ENCODE measurements around the gene JMJD8.

The JMJD8 gene

DNA sequence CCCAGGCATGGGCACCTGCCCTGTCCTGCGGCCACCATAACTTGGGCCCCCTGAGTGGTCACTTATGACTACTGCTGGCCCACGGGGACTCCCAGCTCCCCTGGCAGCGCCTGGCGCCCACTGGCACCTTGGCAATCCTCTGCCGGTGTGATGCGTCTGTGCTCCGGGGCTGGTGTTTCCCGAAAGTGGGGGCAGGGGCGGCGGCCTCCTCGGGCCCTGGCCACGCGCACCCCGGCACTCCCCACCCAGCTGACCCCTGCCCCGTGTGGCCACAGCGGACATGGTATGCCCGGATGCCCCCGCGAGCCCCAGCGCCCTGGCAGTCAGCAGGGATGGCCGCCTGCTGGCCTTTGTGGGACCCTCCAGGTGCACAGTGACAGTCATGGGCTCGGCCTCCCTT is 26.6 kb downstream of the JMJD8 start:
- ATAC-seq (replicated peaks) (no peak), DNase-seq (no peak)
- Mint-ChIP-seq H3K4me3 (no peak overlapping the region), H3K4me1 (ENCODE audit: low read depth in 2 of 2) (peaks cover 0 to 3% of the 10 kb centered on the region in 2 donors), H3K27ac (no peak overlapping the region), H3K9me3 (no peaks in the 10 kb centered on the region), H3K27me3 (no peaks in the 10 kb centered on the region), H3K36me3 (ENCODE audit: insufficient read depth) (no peaks in the 10 kb centered on the region)

DNA sequence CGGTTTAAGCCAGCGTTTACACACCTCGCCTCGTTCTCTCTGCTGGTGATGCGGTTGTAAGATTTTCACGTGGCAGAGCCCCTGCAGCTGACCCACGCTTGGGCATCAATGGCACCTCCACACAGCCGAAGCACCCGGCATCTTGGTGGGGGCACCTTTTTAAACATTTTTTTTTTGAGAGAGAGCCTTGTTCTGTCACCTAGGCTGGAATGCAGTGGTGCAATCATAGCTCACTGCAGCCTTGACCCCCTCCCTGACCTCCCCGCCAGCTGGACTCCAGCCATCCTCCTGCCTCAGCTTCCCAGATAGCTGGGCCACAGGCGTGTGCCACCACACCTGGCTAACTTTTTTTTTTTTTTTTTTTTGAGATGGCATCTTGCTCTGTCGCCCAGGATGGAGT is 30.1 kb downstream of the JMJD8 start:
- H3K4me3 Mint-ChIP-seq = no peak overlapping the region
- no peak for DNase-seq
- no peaks in the 10 kb centered on the region for H3K4me1 Mint-ChIP-seq (ENCODE audit: low read depth in 2 of 2)

DNA sequence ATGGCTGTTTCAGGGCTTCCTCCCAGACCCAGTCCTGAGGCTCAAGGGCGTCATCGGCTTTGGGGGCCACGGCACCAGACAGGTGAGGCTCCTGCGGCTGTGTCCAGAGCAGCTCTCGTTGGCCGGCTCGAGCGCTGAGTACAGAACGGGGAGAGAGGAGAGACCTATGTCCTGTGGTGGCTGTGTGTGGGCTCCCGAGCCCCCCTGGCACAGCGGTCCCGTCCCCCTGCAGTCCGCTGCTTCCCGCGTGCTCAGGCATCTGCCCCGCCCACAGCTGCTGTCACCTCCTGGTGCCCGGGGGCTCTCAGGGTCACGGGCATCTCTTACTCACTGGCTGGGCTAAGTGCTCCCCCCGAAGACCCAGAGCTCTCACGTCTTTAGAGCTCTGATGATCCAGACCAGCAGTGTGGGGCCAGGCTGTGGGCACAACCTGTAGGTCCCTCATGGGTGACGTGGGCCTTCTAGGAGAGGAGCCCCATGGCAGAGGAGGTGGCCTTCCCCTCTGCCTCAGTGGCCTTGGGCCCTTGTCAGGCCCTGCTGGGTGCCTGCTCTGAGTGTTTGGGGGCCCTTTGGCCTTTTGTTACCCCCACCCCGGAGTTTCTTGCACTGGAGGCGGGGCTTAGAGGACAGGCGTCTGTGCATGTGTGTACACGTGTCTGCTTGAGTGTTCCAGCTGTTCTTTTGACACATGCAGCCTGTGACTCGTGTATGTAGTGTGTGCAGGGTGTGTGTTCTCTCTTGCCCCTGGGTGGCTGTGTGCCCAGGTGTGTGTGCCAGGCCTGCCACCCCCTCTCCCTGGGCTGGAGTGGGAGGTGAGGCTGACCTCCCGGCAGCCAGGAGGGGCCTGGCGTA is 31.5 kb downstream of the JMJD8 start:
- ATAC-seq (replicated peaks) (no peak), DNase-seq (no peak)
- no peak overlapping the region for H3K4me3 Mint-ChIP-seq
- H3K9me3 Mint-ChIP-seq = no peaks in the 10 kb centered on the region
- H3K27ac Mint-ChIP-seq = no peak overlapping the region
- H3K36me3 Mint-ChIP-seq (ENCODE audit: insufficient read depth) = peaks cover 6% of the 10 kb centered on the region
- no peaks in the 10 kb centered on the region for H3K4me1 Mint-ChIP-seq (ENCODE audit: low read depth in 2 of 2)
- H3K27me3 Mint-ChIP-seq = no peaks in the 10 kb centered on the region

More for the DNA sequence above, 30.1 kb downstream of the JMJD8 start:
- Mint-ChIP-seq H3K27ac (no peak overlapping the region), H3K27me3 (no peaks in the 10 kb centered on the region), H3K9me3 (no peaks in the 10 kb centered on the region), H3K36me3 (ENCODE audit: insufficient read depth) (peaks cover 6% of the 10 kb centered on the region)
- no peak for ATAC-seq (replicated peaks)

DNA sequence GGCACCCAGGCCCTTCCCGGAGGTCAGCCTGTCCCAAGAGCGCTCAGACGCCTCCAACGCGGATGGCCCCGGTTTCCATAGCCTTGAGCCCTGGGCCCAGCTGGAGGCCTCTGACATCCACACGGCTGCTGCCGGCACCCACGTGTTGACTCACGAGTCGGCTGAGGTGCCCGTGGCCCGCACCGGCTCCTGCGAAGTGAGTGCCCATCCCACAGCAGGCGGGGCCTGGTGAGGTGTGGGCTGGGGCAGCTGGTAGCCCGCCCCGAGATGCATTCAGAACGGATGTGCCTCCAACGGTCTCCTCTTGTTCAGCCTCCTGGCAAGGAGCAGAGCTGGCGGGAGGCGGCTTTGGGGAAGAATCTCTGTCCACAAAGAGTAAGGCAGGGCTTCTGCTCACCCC is 32.3 kb downstream of the JMJD8 start:
- H3K4me1 Mint-ChIP-seq (ENCODE audit: low read depth in 2 of 2) = no peaks in the 10 kb centered on the region
- H3K36me3 Mint-ChIP-seq (ENCODE audit: insufficient read depth) = peaks cover 6% of the 10 kb centered on the region
- no peak for DNase-seq
- H3K27ac Mint-ChIP-seq = no peak overlapping the region
- no peaks in the 10 kb centered on the region for H3K27me3 Mint-ChIP-seq
- H3K4me3 Mint-ChIP-seq = peak overlapping the region; percentile 21 to 33
- ATAC-seq (replicated peaks) = no peak
- H3K9me3 Mint-ChIP-seq = no peaks in the 10 kb centered on the region

DNA sequence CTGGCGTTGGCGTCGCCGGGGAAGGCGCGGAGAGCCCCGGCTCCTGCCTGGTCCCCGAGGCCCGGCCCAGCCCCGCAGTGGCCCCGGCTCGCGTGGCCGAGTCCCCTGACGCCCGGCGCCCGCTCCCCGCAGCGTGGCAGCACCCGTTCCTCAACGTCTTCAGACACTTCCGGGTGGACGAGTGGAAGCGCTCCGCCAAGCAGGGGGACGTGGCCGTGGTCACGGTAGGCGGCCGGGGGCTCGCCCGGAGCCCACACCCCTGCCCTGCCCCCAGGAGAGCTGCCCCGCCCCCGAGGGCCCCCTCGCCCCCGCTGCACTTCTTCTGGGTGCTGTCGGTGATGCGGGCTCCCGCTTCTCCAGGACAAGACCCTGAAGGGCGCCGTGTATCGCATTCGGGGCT is 34.5 kb downstream of the JMJD8 start:
- DNase-seq (no peak), ATAC-seq (replicated peaks) (peak; percentile 9)
- H3K27ac Mint-ChIP-seq = no peak overlapping the region

DNA sequence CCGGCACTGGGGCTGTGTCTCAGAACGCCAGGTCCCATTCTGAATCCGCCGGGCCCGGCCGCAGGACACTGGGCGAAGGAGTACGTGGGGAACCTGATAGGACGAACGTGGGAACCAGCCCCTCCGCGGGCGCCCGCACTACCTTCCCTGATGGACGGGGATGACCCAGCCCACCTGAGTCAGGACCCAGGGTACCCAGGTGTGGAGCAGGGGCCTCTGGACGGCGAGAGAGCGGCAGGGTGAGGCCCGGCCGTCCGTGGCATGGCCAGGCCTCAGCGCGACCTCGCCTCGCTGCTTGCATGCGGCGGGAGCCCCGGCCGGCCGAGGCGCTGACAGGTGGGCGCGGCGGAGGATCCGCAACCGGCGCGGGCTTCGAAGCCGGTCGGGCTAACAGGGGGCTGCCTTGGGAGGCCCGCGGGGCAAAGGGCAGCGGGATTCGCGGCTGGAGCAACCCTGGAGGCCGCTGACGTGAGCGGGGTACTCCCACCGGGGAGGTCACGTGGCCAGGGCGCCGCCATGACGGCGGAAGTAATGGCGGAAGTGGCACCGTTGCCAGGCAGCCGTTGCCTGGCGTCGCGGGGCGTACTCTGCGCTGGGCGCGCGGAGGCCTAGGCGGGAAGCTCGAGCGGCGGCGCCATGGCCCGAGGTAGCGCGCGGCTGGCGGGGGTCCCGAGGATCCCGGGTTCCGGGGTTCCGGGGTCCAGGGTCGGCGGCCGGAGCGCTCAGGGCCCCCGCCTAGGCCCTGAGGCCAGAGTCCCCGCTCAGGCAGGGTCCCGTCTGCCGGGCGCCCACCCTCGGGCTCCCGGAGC is 35.1 kb downstream of the JMJD8 start, which contains the start of gene WDR90:
WDR90 (plus strand) TSS at position 585 of the 809 bp plus-strand sequence; CDS start at position 637, 52 bp downstream.
- peak; percentile 98 for ATAC-seq (replicated peaks)
- DNase-seq = peak; percentile 88 to 90 (median 90)
- no peaks in the 10 kb centered on the region for H3K27me3 Mint-ChIP-seq
- no peaks in the 10 kb centered on the region for H3K9me3 Mint-ChIP-seq
- peak within 1 kb of the TSS; percentile 63 to 74 for H3K4me3 Mint-ChIP-seq
- peak within 1 kb of the TSS; percentile 41 to 80 for H3K27ac Mint-ChIP-seq
- peaks cover 0 to 2% of the 10 kb centered on the region in 2 donors for H3K4me1 Mint-ChIP-seq (ENCODE audit: low read depth in 2 of 2)
- H3K36me3 Mint-ChIP-seq (ENCODE audit: insufficient read depth) = peaks cover 6% of the 10 kb centered on the region

More for the DNA sequence above, 34.5 kb downstream of the JMJD8 start:
- Mint-ChIP-seq H3K4me1 (ENCODE audit: low read depth in 2 of 2) (no peaks in the 10 kb centered on the region), H3K36me3 (ENCODE audit: insufficient read depth) (peaks cover 6% of the 10 kb centered on the region), H3K9me3 (no peaks in the 10 kb centered on the region), H3K27me3 (no peaks in the 10 kb centered on the region), H3K4me3 (peak overlapping the region; percentile 60 to 70)

DNA sequence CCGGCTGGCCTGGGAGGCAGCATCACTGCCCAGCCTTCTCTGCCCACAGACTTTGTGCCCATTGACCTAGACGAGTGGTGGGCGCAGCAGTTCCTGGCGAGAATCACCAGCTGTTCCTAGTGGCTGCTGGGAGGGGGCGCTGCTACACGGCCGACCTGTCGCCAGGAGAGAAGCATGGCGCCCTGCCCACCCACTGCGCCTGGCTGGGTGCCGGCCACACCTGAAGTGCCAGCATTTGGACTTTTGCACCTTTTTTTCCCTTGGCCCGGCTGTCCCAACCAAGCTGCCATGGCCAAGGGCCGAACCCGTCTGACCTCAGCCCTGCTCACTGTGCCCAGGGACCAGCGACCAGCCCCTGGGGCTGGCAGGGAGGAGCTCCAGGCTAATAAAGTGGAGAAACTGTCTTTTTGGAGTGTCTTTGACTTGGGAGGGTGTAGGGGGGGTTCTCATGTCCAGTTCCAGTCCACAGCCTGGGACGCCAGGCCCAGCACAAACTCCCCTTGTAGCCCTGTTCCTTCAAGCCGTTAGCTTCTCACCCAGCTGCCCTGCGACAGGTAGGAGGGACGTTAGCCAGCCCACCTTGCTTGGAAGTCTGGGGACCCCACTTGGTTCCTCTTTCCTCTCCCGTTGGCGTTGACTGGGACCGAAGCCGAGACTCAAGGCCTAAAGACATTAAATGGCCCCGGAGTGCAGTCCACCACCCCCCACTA is 35.9 kb downstream of the JMJD8 start:
- peak overlapping the region; percentile 63 to 74 for H3K4me3 Mint-ChIP-seq
- peak overlapping the region; percentile 41 to 80 for H3K27ac Mint-ChIP-seq
- peaks cover 0 to 3% of the 10 kb centered on the region in 2 donors for H3K4me1 Mint-ChIP-seq (ENCODE audit: low read depth in 2 of 2)
- no peaks in the 10 kb centered on the region for H3K9me3 Mint-ChIP-seq
- H3K27me3 Mint-ChIP-seq = no peaks in the 10 kb centered on the region
- H3K36me3 Mint-ChIP-seq (ENCODE audit: insufficient read depth) = peaks cover 9% of the 10 kb centered on the region
- ATAC-seq (replicated peaks) (no peak), DNase-seq (no peak)

DNA sequence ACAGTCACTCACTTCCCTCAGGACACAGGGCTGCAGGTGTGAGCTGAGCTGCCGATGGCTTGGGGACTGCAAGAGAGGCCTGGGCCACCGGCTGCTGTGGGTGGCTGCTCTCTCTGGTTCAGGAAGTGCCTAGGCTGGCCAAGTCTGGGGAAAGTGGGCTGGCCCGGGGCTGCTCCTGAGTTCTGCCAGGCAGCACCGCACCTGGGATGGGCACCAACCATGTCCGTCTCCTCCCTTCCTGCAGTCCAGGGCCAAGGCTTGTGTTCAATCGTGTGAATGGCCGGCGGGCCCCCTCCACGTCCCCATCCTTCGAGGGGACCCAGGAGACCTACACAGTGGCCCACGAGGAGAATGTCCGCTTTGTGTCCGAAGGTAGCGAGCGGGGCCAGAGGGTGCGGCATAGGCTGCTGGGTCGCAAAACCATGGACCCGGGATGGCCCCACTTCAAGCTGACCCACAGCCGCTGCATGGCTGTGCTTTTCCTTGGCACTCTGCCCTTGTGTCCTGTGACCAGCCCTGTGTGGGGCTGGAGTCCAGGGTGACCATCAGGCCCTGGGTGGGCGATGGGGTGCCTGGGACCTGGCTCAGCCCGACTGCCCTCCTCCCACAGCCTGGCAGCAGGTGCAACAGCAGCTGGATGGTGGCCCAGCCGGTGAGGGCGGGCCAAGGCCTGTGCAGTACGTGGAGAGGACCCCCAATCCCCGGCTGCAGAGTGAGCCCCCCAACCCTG is 36.8 kb downstream of the JMJD8 start:
- peaks cover 9% of the 10 kb centered on the region for H3K36me3 Mint-ChIP-seq (ENCODE audit: insufficient read depth)
- H3K27ac Mint-ChIP-seq = peak overlapping the region in 1 of 2 donors; percentile 20
- H3K27me3 Mint-ChIP-seq = no peaks in the 10 kb centered on the region
- peaks cover 0 to 5% of the 10 kb centered on the region in 2 donors for H3K4me1 Mint-ChIP-seq (ENCODE audit: low read depth in 2 of 2)
- ATAC-seq (replicated peaks) = no peak
- no peaks in the 10 kb centered on the region for H3K9me3 Mint-ChIP-seq
- H3K4me3 Mint-ChIP-seq = no peak overlapping the region
- DNase-seq = no peak

DNA sequence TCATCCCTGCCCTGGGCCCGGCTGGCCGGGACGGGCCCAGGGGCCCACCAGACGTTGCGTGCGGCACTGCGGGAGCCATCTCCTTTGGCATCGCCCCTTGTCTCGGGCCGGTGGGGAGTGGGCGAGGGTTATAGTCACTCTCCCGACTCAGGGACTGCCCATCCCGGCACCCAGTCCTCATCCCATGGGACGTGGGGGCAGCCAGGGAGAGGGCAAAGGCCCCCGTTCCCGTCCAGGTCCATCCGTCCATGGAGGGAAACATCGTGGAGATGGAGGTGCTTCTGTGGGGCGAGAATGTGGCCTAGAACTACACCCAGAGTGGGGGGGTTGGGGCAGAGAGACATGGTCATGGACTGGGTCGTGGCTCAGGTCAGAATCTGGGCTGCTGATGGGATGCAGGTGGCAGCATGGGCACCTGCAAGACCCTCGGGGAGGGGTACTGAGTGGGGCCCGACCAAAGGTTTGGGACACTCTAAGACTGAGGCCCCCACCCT is 37.4 kb downstream of the JMJD8 start:
- H3K27me3 Mint-ChIP-seq = no peaks in the 10 kb centered on the region
- peaks cover 9% of the 10 kb centered on the region for H3K36me3 Mint-ChIP-seq (ENCODE audit: insufficient read depth)
- DNase-seq (no peak), ATAC-seq (replicated peaks) (no peak)
- H3K4me1 Mint-ChIP-seq (ENCODE audit: low read depth in 2 of 2) = peaks cover 0 to 5% of the 10 kb centered on the region in 2 donors
- no peak overlapping the region for H3K4me3 Mint-ChIP-seq
- no peaks in the 10 kb centered on the region for H3K9me3 Mint-ChIP-seq
- H3K27ac Mint-ChIP-seq = peak overlapping the region in 1 of 2 donors; percentile 20

DNA sequence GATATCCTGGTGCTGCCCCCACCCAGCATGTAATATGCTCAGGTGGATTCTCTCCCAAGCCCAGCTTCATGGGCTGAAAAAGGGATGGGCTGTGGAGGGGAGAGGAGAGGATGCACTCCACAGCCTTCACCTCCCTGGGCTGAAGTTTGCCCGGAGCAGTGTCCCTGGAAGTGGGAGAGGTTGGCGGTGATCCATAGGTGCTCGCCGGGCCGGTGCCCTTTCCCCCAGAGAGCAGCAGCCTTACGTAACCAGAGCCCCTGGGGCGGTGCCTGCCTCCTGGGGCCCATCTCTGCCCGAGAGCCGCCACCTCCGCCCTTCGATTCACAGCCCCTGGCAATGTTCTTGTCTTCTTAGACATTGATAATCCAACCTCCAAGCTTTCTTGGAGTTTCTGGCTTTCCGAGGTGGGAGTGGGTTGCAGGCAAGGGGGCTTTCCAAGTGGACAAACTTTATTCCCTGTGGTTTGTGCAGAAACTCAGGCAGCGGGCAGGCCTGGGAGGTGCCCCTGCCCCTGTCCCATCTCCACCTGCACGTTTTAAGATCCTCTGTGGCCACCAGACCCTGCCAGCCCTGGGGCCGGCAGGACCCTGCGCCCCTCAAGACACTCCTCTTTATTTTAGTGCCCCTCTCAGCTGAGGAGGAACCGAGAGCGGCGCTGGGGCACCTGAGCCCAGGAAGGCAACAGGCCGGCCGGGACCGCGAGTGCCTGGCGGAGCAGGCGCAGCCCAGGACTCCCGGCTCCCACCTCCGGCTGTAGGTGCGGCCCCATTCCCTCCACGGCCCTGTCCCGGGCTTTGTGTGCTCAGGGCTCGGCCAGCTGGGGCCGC is 38.1 kb downstream of the JMJD8 start:
- ATAC-seq (replicated peaks) (no peak), DNase-seq (no peak)
- Mint-ChIP-seq H3K4me3 (no peak overlapping the region), H3K9me3 (no peaks in the 10 kb centered on the region), H3K36me3 (ENCODE audit: insufficient read depth) (peaks cover 9% of the 10 kb centered on the region), H3K27me3 (no peaks in the 10 kb centered on the region), H3K27ac (no peak overlapping the region), H3K4me1 (ENCODE audit: low read depth in 2 of 2) (peaks cover 0 to 5% of the 10 kb centered on the region in 2 donors)

DNA sequence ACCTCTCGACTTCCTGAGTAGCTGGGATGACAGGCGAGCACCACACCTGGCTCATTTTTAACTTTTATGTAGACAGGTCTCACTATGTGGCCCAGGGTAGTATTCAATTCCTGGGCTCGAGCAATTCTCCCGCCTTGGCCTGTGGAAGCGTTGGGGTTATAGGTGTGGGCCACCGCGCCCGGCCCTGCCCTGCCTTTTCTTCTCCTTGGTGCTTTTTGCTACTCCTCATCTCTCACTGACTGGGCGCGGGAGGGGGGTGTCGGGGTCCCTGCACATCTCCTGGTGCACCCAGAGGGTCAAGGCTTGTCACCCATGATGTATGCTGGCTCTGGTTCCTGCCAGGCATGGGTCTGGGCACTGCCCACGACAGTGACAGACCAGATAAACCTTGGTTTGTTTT is 39.6 kb downstream of the JMJD8 start:
- Mint-ChIP-seq H3K4me3 (peak overlapping the region; percentile 72), H3K27ac (no peak overlapping the region), H3K4me1 (ENCODE audit: low read depth in 2 of 2) (peaks cover 0 to 5% of the 10 kb centered on the region in 2 donors), H3K9me3 (no peaks in the 10 kb centered on the region), H3K36me3 (ENCODE audit: insufficient read depth) (peaks cover 4% of the 10 kb centered on the region), H3K27me3 (no peaks in the 10 kb centered on the region)
- DNase-seq (no peak), ATAC-seq (replicated peaks) (no peak)

DNA sequence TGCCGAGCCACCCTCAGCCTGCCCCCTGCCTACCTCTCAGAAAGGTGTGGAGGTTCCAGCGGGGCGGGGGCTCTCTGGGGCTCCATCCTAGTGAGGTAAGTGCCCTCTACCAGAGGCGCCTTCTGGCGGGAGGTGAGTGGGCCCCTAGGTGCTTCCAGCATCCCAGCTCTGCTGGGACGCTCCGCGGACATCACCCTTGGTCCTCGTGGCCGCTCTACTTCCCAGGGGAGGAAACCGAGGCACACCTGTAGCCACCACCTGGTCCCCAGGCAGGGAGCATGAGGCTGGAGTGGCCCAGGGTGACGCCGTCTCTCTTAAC is 41.1 kb downstream of the JMJD8 start:
- H3K27me3 Mint-ChIP-seq = no peaks in the 10 kb centered on the region
- peaks cover 0 to 5% of the 10 kb centered on the region in 2 donors for H3K4me1 Mint-ChIP-seq (ENCODE audit: low read depth in 2 of 2)
- H3K36me3 Mint-ChIP-seq (ENCODE audit: insufficient read depth) = peaks cover 7% of the 10 kb centered on the region
- H3K9me3 Mint-ChIP-seq = no peaks in the 10 kb centered on the region
- H3K27ac Mint-ChIP-seq = peak overlapping the region in 1 of 2 donors; percentile 57
- peak overlapping the region; percentile 72 for H3K4me3 Mint-ChIP-seq
- ATAC-seq (replicated peaks) = no peak
- DNase-seq = no peak
